Right lobe of liver (tissue), 4 donors: ENCODE measurements around the gene RAB11FIP4.

ENCODE experiments used
- POLR2A ChIP-seq: fragments of 450-650 bp; IDR thresholded peaks from one replicate; pipeline ENCODE4 v1.6.1; 2017; ENCODE audit warnings: antibody characterized with exemption, mild to moderate bottlenecking
- TF ChIP-seq, protein P1 (sequence below), 4 donors: fragments of 200-600 bp in 3 of 4; fragments of 450-650 bp in 1 of 4; IDR thresholded peaks; one replicate each; pipeline versions ENCODE4 v1.5.1 to v1.8.0; 2016 to 2022; ENCODE audit warnings: antibody characterized with exemption in 4 of 4, mild to moderate bottlenecking in 2 of 4
- donor health status: DM: no; HTN: no; CAD: no.
- donor health status: DM: no; HTN: no; CAD: no.
- donor health status: DM: no; HTN: yes; CAD: no.

DNA sequence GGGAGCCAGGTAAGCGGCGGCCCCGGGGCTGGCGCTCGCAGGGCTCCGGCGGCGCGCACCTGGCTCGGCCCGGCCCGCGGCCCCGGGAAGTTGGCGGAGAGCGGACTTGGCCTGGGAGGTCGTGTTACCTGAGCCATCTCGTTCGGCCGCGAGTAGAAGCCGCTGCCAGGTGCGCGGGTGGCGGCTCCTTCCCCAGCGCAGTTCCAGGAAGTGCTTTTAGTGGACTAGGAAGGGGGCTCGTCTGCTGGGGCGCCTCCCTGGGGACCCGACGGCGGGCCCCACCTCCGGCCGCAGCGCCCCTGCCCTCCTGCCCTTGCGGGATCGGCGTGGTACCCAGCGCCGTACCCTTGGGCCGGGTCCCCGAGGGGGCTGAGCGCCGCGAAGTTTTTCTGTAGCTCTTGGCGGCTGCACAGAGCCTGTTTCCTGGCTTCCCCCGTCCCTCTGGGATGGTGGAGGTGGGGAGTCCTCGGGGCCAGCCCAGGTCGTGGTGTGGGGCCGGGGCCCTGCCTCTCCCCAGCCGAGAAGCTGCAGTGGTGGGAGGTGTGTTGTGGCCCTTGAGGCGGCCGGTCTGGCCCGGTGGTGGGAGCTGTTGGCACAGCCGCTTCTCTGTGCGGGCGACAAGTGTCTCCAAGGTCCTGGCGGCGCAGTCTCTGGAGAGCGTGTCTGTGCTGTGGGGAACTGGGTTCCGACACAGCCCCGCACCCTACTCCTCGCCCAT lies 96.9 kb downstream of the RAB11FIP4 start:
- no peak for TF ChIP-seq POLR2A
- TF ChIP-seq, protein P1, sequence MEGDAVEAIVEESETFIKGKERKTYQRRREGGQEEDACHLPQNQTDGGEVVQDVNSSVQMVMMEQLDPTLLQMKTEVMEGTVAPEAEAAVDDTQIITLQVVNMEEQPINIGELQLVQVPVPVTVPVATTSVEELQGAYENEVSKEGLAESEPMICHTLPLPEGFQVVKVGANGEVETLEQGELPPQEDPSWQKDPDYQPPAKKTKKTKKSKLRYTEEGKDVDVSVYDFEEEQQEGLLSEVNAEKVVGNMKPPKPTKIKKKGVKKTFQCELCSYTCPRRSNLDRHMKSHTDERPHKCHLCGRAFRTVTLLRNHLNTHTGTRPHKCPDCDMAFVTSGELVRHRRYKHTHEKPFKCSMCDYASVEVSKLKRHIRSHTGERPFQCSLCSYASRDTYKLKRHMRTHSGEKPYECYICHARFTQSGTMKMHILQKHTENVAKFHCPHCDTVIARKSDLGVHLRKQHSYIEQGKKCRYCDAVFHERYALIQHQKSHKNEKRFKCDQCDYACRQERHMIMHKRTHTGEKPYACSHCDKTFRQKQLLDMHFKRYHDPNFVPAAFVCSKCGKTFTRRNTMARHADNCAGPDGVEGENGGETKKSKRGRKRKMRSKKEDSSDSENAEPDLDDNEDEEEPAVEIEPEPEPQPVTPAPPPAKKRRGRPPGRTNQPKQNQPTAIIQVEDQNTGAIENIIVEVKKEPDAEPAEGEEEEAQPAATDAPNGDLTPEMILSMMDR (IDR thresholded peaks at IDR 0.05): no peak
